SK-N-MC (cell line): Measurements from ENCODE around the gene CRELD1.
"Not testable (repeated sequence)": the region's sequence is repeated elsewhere in the genome, so short reads cannot be mapped to it uniquely, and the experiment has no call there.

ENCODE experiments used
- DNase-seq: peaks from one replicate; pipeline ENCODE4 v3.0.0-alpha.2; 2011; ENCODE audit warnings: low read depth, low spot score
- H3K27ac ChIP-seq: fragments of 200-600 bp; sonication (generic); 2 replicates; pipeline ENCODE4 v1.5.1; 2016; ENCODE audit warnings: mixed run types
- H3K36me3 ChIP-seq: fragments of 200-600 bp; sonication (generic); 2 replicates; pipeline ENCODE4 v1.6.1; 2017; ENCODE audit warnings: antibody characterized with exemption, low read length, mixed read lengths; ENCODE audit not compliant: insufficient read depth
- H3K4me3 ChIP-seq: fragments of 200-600 bp; sonication (generic); 2 replicates; pipeline ENCODE4 v1.5.1; 2016
- H3K9ac ChIP-seq: fragments of 200-600 bp; sonication (generic); 2 replicates; pipeline ENCODE4 v1.8.0; 2017; ENCODE audit warnings: mixed run types, mixed read lengths; ENCODE audit not compliant: insufficient read length
- H3K9me3 ChIP-seq: fragments of 200-600 bp; sonication (generic); 2 replicates; pipeline ENCODE4 v1.6.1; 2017; ENCODE audit warnings: low read depth, mild to moderate bottlenecking, antibody characterized with exemption, low read length, moderate library complexity, mixed read lengths
- EZH2 ChIP-seq: fragments of 200-600 bp; sonication (generic); IDR thresholded peaks from one replicate; pipeline ENCODE4 v1.6.1; 2017; ENCODE audit warnings: antibody characterized with exemption
- FOXP2 ChIP-seq: optimal IDR thresholded peaks from 2 replicates; pipeline ENCODE3; 2011; ENCODE audit warnings: mild to moderate bottlenecking, moderate library complexity; ENCODE audit not compliant: insufficient read depth; ENCODE audit errors: extremely low read length, control extremely low read depth
- POLR2AphosphoS5 ChIP-seq: IDR thresholded peaks from 2 replicates; pipeline ENCODE4 v1.6.1; 2012; ENCODE audit warnings: mild to moderate bottlenecking, low read depth, low read length, borderline replicate concordance

Gene CRELD1

DNA sequence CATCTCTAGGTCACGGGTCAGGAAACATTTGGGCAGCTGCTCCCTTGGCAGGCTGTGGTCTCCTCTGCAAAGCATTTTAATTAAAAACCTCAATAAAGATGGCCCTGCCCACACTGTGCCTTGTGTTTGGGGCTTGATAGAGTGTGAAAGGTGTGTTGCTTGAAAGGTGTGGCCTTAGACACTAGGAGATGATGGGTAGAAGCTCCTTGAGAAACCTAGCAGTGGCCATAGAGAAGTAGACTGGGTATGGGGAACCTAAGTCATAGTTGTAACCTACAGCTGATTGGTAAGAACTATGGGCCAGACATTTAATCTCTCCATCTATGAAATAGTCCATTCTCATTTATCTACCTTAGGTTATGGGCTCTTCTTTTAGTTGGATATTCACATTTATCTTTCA is 39.9 kb upstream of the CRELD1 start:
- TF ChIP-seq FOXP2 (no peak), POLR2AphosphoS5 (no peak), EZH2 (no peak)
- Histone ChIP-seq H3K9ac (no peak overlapping the region), H3K27ac (no peak overlapping the region), H3K36me3 (peaks cover 10% of the 10 kb centered on the region; the same call in 1 of the 2 replicates), H3K9me3 (no peaks in the 10 kb centered on the region), H3K4me3 (no peak overlapping the region)
- DNase-seq, result no peak

DNA sequence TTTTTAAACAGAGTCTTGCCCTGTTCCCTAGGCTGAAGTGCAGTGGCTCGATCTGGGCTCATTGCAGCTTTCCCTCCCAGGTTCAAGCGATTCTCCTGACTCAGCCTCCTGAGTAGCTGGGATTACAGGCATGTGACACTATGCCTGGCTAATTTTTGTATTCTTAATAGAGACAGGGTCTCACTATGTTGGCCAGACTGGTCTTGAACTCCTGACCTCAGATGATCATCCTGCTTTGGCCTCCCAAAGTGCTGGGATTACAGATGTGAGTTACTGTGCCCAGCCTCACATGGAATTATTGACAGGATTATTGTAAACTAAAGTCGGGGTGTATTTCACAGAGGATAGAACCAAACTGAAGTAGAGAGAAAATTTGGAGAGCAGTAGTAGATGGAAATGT is 37.9 kb upstream of the CRELD1 start:
- H3K4me3 ChIP-seq, DNase-seq, H3K9me3 ChIP-seq, H3K27ac ChIP-seq, H3K9ac ChIP-seq: not testable (repeated sequence)
- peaks cover 10% of the 10 kb centered on the region; the same call in 1 of the 2 replicates for H3K36me3 ChIP-seq

DNA sequence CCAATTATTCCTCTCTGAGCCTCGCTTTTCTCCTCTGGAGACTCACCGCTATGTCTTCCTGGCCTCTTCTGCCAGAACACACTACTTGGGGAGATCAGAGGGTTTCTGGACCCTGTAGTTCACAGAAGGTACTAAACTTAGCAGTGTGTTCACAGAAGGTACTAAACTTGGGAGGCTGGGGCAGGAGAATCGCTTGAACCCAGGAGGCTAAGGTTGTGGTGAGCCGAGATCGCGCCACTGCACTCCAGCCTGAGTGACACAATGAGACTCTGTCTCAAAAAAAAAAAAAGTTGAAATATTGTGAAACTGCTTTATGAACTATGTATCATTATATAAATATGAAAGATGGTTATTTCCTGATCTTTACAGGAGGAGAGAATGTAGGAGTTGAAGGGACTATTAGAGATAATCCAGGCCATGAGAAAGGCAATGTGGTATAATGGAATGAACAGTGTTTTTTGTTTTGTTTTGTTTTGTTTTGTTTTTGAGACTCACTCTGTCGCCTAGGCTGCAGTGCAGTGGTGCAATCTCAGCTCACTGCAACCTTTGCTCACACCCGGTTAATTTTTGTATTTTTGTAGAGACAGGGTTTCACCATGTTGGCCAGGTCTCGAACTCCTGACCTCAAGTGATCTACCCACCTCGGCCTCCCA is 36.8 kb upstream of the CRELD1 start:
- not testable (repeated sequence) for DNase-seq

DNA sequence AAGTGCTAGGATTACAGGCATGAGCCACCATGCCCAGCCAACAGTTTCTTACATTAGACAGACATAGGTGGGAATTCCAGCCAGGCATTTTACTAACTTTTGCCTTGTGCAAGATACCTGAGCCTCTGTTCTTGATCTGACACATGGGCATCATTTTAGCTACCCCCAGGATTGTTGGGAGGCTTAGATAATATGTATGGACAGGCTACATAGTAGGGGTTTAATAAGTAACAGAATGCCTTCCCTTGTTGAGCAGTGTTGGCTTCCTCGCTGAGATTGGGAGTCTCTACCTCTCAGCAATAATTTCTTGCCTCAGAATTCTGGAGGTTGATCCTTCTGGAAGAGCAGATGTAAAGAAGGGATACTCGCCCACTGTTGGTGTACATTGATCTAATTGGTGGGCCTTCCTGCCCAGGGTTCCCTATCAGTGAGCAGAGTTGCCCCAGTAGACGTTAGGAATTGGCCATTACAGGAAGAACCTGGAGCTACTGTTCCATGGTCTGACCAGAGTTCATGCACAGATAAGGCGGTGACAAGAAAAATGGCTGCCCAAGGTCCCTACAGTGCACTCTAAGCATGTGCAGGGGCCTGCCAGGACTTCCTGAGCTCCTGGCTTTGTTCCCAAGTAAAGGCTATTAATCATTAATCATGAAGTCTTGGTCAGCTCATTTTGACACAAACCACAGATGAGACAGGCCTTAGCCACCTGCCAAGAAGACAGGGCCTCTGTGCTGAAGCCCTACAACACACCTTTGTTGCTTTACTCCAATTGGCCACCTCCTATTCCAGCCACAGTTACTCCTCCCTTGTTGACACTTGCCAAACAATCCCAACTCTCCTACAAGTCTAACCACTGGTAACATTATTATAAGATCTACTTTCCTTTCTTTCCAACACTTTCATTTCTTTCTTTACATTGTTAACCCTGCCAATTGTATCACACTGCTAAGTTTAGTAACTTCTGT is 35.9 kb upstream of the CRELD1 start:
- Histone ChIP-seq H3K9ac (no peak overlapping the region), H3K9me3 (no peaks in the 10 kb centered on the region), H3K27ac (no peak overlapping the region), H3K36me3 (peaks cover 6% of the 10 kb centered on the region; the same call in 1 of the 2 replicates), H3K4me3 (no peak overlapping the region)
- no peak for DNase-seq
- TF ChIP-seq EZH2, result no peak
- no peak for TF ChIP-seq POLR2AphosphoS5

More for the DNA sequence above, 36.8 kb upstream of the CRELD1 start:
- not testable (repeated sequence) for H3K27ac ChIP-seq, H3K4me3 ChIP-seq, H3K9ac ChIP-seq, H3K9me3 ChIP-seq
- peaks cover 10% of the 10 kb centered on the region; the same call in 1 of the 2 replicates for H3K36me3 ChIP-seq

DNA sequence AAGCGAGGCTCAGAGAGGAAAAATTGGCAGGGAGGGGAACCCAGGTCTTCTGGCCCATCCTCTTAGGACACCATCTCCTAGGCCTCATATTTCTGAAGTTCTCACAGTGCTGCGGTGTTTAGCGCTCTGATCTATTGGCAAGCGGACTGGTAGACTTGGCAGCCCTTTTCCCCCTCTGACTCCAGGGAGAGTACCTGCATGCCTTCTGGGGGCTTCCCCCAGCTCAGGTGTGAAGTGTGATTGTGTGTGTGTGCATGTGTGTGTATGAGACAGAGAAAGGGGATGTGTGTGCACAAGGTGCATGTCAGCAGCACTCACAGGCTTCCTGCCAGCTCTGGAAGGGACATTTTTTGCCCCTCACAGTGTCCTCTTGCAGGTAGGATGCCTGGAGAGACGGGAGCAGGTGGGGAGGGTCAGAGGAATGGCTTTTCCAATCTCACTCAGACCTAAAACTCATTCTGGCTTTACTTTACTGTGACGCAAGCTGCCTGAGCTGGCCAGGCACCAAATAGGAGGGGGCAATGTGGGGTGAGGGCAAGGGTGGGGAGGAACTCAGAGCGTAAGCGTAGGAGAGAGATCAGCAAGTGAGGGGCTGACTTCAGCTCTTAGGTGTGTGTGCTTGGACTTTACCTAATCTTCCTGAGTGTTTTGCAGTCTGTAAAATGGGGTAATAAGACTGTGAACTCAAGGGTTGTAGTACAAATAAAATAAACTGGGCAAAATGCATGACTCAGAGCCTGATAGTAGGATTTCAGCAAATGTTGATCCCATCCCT is 35.0 kb upstream of the CRELD1 start:
- no peak overlapping the region for H3K27ac ChIP-seq

DNA sequence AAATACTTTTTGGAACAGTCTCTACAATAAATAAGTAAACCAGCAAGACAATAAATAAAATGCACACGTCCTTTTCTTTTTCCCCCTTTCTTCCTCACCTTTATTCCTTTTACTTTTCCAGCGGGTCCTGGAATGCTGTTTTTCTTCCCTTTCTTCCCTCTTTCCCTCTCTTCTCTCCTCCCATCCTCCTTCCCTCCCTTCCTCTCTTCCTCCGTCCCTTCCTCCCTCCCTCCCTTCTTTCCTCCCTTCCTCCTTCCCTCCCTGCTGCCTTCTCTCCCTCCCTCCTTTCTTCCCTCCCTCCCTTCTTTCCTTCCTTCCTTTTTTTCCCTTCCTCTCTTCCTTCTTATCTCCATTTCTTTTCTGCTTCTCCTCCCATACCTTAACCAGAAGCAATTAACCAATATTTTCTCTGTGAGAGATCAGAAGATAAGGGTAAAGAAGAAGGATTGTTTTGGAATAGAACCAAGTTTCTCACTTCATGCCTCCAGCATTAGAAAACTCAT is 34.3 kb upstream of the CRELD1 start:
- Histone ChIP-seq H3K36me3 (no peaks in the 10 kb centered on the region), H3K27ac (no peak overlapping the region), H3K9me3 (no peaks in the 10 kb centered on the region), H3K4me3 (no peak overlapping the region), H3K9ac (no peak overlapping the region)
- DNase-seq, result no peak
- no peak for TF ChIP-seq POLR2AphosphoS5
- no peak for TF ChIP-seq EZH2
- no peak for TF ChIP-seq FOXP2

More for the DNA sequence above, 35.0 kb upstream of the CRELD1 start:
- no peaks in the 10 kb centered on the region; the same call in 1 of the 2 replicates for H3K36me3 ChIP-seq
- H3K9me3 ChIP-seq, result no peaks in the 10 kb centered on the region
- no peak for TF ChIP-seq POLR2AphosphoS5
- no peak for TF ChIP-seq FOXP2
- TF ChIP-seq EZH2, result no peak
- H3K4me3 ChIP-seq, result no peak overlapping the region
- no peak overlapping the region for H3K9ac ChIP-seq
- DNase-seq, result no peak

DNA sequence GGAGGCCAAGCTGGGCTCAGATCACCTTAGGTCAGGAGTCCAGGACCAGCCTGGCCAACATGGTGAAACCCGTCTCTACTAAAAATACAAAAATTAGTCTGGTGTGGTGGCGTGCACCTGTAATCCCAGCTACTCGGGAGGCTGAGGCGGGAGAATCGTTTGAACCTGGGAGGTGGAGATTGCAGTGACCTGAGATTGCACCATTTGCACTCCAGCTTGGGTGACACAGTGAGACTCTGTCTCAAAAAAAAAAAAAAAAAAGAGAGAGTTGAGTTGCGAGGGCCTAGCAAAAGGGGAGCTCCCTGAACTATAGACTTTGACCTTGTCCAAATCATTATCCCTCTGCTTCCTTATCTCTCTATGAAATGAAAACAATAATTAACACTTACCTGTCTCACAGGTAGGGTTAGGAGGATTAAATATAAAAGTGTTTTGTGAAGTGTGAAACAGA is 32.6 kb upstream of the CRELD1 start:
- H3K9me3 ChIP-seq, H3K36me3 ChIP-seq, H3K4me3 ChIP-seq, H3K27ac ChIP-seq, DNase-seq, H3K9ac ChIP-seq: not testable (repeated sequence)

DNA sequence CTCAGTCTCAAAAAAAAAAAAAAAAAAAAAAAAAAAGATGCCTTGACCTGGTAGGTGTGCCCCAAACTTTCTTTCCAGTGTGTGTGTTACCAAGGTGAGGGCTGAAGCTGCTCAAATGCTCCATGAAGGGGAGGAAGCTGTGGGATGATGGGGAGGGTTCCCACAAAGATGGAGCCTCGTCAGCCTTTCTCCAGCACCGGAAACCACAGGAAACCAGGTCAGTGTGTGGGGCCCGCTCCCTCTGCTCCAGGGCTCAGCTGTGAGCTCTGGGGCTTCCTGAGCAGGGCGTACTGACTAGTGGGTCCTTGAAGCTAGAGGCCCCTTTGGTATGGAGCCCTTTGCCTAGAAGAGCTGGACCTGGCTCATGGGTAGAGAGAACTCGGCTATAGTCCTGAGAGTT is 31.7 kb upstream of the CRELD1 start:
- Histone ChIP-seq H3K36me3 (no peaks in the 10 kb centered on the region), H3K4me3 (no peak overlapping the region), H3K27ac (no peak overlapping the region), H3K9me3 (no peaks in the 10 kb centered on the region), H3K9ac (no peak overlapping the region)
- TF ChIP-seq FOXP2, result no peak
- no peak for TF ChIP-seq POLR2AphosphoS5
- no peak for TF ChIP-seq EZH2
- DNase-seq, result no peak
